Activated CD8-positive, alpha-beta T cell treated with anti-CD3 and anti-CD28 coated beads for 36 hours (primary cell): ENCODE data around the gene PPP1R7. TPM values are rescaled to one million over a fixed set of nuclear protein-coding genes. Genes with fewer than 3 reads are reported as not detected.

ENCODE experiments used
- ATAC-seq: fragments of 200-7000 bp; cut with Tn5 transposase; one replicate; pipeline ENCODE4 v1.10.0; 2021; ENCODE audit warnings: mild to moderate bottlenecking, moderate library complexity
- CTCF ChIA-PET: fragments of 350-600 bp; sonication (Branson Sonifier 250); formaldehyde crosslinking; loops from one replicate; lab custom pipeline; 2021; ENCODE audit warnings: antibody characterized with exemption; lab: Charles Lee
- POLR2A ChIA-PET: fragments of 350-600 bp; sonication (Branson Sonifier 250); formaldehyde crosslinking; loops from one replicate; lab custom pipeline; 2021; ENCODE audit warnings: antibody characterized with exemption; lab: Charles Lee
- DNase-seq: peaks from one replicate; pipeline ENCODE4 v3.0.0-alpha.2; 2020
- H3K27ac Mint-ChIP-seq: one replicate; pipeline ENCODE4 v1.8.0; 2021; ENCODE audit warnings: mild to moderate bottlenecking, mixed read lengths
- H3K27me3 Mint-ChIP-seq: one replicate; pipeline ENCODE4 v1.8.0; 2021; ENCODE audit warnings: mixed read lengths
- H3K36me3 Mint-ChIP-seq: one replicate; pipeline ENCODE4 v1.8.0; 2021; ENCODE audit warnings: low read depth, mixed read lengths
- H3K4me1 Mint-ChIP-seq: one replicate; pipeline ENCODE4 v1.8.0; 2021; ENCODE audit warnings: low read depth, mixed read lengths
- H3K4me3 Mint-ChIP-seq: one replicate; pipeline ENCODE4 v1.8.0; 2021; ENCODE audit warnings: mild to moderate bottlenecking, moderate library complexity, mixed read lengths
- H3K9me3 Mint-ChIP-seq: one replicate; pipeline ENCODE4 v1.8.0; 2021; ENCODE audit warnings: mixed read lengths
- CTCF ChIP-seq: fragments of 200-600 bp; IDR thresholded peaks from one replicate; pipeline ENCODE4 v1.8.0; 2022; ENCODE audit warnings: antibody characterized with exemption, mild to moderate bottlenecking
- intact Hi-C: fragments of 100-400 bp; cut with micrococcal nuclease; formaldehyde crosslinking; loops from one replicate; pipeline ENCODE4 v1.10.0; 2022
- total RNA-seq, 2 experiments: library from RNA; stranded (reverse); gene quantifications; one replicate each; pipeline ENCODE4 v1.2.3, GENCODE V29; 2021

PPP1R7 gene
- total RNA-seq, 2 experiments from 2014 or later = 82.9 to 88.7 TPM

DNA sequence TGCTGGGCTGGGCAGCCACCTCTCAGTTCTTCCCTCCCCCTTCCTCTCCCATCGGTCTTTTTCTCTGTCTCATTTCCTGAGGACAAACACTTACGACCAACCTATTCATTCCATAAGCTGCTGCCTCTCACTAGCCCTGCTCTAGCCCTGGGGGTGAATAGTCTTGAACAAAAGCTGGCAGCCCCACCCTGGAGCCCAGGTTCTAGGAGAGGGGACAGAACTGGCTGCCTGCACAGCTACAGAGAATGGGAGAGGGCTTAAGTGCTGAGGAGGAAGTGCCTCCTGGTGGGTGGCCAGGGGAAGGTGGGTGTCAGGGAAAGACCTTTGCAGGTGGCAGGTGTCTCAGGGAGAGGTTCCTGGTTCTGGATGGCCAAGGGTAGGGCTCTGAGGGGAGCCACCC lies 61.0 kb downstream of the PPP1R7 start:
- H3K4me3 Mint-ChIP-seq = no peak overlapping the region
- H3K27me3 Mint-ChIP-seq = no peaks in the 10 kb centered on the region
- CTCF ChIA-PET = no interaction called here
- no peak overlapping the region for H3K27ac Mint-ChIP-seq
- H3K9me3 Mint-ChIP-seq = no peaks in the 10 kb centered on the region
- H3K36me3 Mint-ChIP-seq = no peaks in the 10 kb centered on the region
- DNase-seq (no peak), ATAC-seq (no peak)
- intact Hi-C loops = no loop called here
- no peaks in the 10 kb centered on the region for H3K4me1 Mint-ChIP-seq
- POLR2A ChIA-PET = no interaction called here
- no peak for TF ChIP-seq CTCF

DNA sequence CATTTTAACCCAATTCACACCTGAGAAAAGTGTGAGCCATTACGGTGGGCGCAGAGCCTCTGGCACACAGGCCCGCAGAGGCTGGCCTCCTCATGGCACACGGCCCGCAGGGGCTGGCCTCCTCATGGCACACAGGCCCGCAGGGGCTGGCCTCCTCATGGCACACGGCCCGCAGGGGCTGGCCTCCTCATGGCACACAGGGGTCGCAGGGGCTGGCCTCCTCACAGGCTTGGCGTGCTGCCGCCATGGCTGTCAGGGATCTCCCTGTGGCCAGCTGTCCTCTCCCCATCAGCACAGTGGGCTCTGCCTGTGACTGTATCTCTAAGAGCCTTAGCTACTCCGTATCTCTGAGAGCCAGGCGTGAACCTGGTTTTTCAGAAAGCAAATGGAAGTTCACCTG lies 62.8 kb downstream of the PPP1R7 start:
- H3K4me1 Mint-ChIP-seq = no peaks in the 10 kb centered on the region
- DNase-seq (no peak), ATAC-seq (no peak)
- ChIA-PET POLR2A (no interaction called here), CTCF (interaction anchor here (1.0 kb wide), 1 partner anchor 362 kb away, joined by 3 read pairs; no protein-coding TSS in a partner anchor)
- intact Hi-C loops = no loop called here
- H3K27ac Mint-ChIP-seq = no peak overlapping the region
- no peaks in the 10 kb centered on the region for H3K27me3 Mint-ChIP-seq
- TF ChIP-seq CTCF = no peak
- H3K36me3 Mint-ChIP-seq = no peaks in the 10 kb centered on the region
- H3K4me3 Mint-ChIP-seq = no peak overlapping the region
- H3K9me3 Mint-ChIP-seq = no peaks in the 10 kb centered on the region

GRCh38 chr2:241213567-241213966 lies 63.3 kb downstream of the PPP1R7 start:
- ChIA-PET CTCF (no interaction called here), POLR2A (no interaction called here)
- DNase-seq (no peak), ATAC-seq (no peak)
- no peak overlapping the region for H3K27ac Mint-ChIP-seq
- H3K4me3 Mint-ChIP-seq = no peak overlapping the region
- no peak for TF ChIP-seq CTCF
- H3K27me3 Mint-ChIP-seq = no peaks in the 10 kb centered on the region
- no peaks in the 10 kb centered on the region for H3K9me3 Mint-ChIP-seq
- peaks cover 2% of the 10 kb centered on the region for H3K36me3 Mint-ChIP-seq
- intact Hi-C loops = no loop called here
- peaks cover 2% of the 10 kb centered on the region for H3K4me1 Mint-ChIP-seq

DNA sequence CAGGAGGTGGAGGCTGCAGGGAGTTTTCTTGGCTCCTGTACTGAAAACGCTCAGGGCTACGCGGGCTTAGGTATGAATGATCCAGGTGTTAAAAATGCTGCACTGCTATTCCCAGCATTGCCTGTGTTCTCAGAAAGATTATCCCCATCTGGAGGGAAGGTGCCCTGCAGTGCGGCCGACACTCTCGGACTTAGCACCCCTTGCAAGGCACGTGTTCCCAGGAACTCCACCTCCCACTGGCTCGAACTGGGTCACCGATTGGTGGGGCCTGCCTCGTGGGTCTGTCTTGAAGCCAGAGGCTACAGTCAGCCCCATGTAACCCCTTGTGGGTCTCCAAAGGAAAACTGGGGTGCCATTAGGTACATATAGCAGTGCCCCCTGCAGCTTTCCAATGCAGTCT lies 63.9 kb downstream of the PPP1R7 start:
- Mint-ChIP-seq H3K4me3 (no peak overlapping the region), H3K4me1 (peaks cover 9% of the 10 kb centered on the region), H3K27me3 (no peaks in the 10 kb centered on the region), H3K36me3 (peaks cover 2% of the 10 kb centered on the region), H3K27ac (no peak overlapping the region), H3K9me3 (no peaks in the 10 kb centered on the region)
- no peak for ATAC-seq
- no peak for DNase-seq
- intact Hi-C loops = no loop called here
- ChIA-PET CTCF (no interaction called here), POLR2A (no interaction called here)
- TF ChIP-seq CTCF = no peak

DNA sequence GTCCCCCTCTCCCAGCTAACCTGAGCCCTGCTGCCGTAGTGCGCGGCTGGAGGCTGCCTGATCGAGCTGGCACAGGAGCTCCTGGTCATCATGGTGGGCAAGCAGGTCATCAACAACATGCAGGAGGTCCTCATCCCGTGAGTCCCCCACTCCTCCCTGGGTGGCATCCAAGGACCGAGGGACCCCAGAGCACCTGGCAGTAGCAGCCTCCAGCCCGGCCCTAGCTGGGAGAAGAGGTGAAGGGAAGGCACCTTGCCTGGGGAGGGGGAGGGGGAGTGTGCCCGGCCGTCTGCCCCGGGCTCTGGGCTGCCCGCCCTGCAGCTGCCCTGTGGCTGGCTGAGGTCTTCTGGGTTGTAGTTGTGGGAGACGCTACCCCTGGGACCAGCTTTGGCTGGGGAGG lies 64.5 kb downstream of the PPP1R7 start:
- CTCF ChIA-PET = no interaction called here
- no peak for TF ChIP-seq CTCF
- Mint-ChIP-seq H3K9me3 (no peaks in the 10 kb centered on the region), H3K27me3 (peaks cover under 1% of the 10 kb centered on the region), H3K36me3 (peaks cover 3% of the 10 kb centered on the region), H3K27ac (no peak overlapping the region), H3K4me1 (peaks cover 10% of the 10 kb centered on the region), H3K4me3 (no peak overlapping the region)
- no peak for ATAC-seq
- DNase-seq = no peak
- intact Hi-C loops = no loop called here
- POLR2A ChIA-PET = no interaction called here
